Choroid plexus epithelial cell (primary cell): ENCODE data around the gene ANKRD30B.
"Not testable (repeated sequence)": the region's sequence is repeated elsewhere in the genome, so short reads cannot be mapped to it uniquely, and the experiment has no call there.

Experiments
- DNase-seq: peaks from one replicate; pipeline ENCODE4 v3.0.0-alpha.2; 2010; ENCODE audit warnings: low read depth
- H3K4me3 ChIP-seq: 2 replicates; pipeline ENCODE4 v1.5.1; 2011; ENCODE audit warnings: low read depth, mild to moderate bottlenecking, control low read depth, low read length, moderate library complexity
- TF ChIP-seq, protein P1 (sequence below): conservative IDR thresholded peaks from 2 replicates; pipeline ENCODE4 v1.5.1; 2011; ENCODE audit warnings: low read depth, mild to moderate bottlenecking, control low read depth, inconsistent platforms, low read length, moderate library complexity

Gene ANKRD30B

DNA sequence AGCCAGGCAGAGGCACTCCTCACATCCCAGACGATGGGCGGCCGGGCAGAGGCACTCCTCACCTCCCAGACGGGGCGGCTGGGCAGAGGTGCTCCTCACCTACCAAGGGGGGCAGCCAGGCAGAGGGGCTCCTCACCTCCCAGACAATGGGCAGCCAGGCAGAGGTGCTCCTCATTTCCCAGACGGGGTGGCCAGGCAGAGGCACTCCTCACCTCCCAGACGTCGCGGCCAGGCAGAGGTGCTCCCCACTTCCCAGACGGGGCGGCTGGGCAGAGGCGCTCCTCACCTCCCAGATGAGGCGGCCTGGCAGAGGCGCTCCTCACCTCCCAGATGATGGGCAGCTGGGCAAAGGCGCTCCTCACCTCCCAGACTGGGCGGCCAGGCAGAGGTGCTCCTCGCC lies 107.7 kb downstream of the ANKRD30B start:
- not testable (repeated sequence) for DNase-seq, H3K4me3 ChIP-seq

DNA sequence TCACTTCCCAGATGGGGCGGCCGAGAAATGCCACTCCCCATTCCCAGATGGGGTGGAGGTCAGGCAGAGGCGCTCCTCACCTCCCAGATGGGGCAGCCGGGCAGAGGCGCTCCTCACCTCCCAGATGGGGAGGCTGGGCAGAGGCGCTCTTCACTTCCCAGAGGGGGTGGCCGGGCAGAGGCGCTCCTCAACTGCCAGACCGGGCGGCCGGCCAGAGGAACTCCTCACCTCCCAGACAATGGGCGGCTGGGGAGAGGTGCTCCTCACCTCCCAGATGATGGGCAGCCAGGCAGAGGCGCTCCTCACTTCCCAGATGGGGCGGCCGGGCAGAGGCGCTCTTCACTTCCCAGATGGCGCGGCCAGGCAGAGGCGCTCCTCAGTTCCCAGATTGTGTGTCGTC lies 108.3 kb downstream of the ANKRD30B start:
- not testable (repeated sequence) for DNase-seq, H3K4me3 ChIP-seq

DNA sequence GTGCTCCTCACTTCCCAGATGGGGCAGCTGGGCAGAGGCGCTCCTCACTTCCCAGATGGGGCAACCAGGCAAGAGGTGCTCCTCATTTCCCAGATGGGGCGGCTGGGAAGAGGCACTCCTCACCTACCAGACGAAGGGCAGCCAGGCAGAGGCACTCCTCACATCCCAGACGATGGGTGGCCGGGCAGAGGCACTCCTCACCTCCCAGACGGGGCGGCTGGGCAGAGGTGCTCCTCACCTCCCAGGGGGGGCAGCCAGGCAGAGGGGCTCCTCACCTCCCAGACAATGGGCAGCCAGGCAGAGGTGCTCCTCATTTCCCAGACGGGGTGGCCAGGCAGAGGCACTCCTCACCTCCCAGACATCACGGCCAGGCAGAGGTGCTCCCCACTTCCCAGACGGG lies 110.5 kb downstream of the ANKRD30B start:
- not testable (repeated sequence) for DNase-seq

GRCh38 chr18:14859995-14860394 lies 112.0 kb downstream of the ANKRD30B start:
- DNase-seq, H3K4me3 ChIP-seq: not testable (repeated sequence)

More for the DNA sequence above, 110.5 kb downstream of the ANKRD30B start:
- not testable (repeated sequence) for H3K4me3 ChIP-seq

DNA sequence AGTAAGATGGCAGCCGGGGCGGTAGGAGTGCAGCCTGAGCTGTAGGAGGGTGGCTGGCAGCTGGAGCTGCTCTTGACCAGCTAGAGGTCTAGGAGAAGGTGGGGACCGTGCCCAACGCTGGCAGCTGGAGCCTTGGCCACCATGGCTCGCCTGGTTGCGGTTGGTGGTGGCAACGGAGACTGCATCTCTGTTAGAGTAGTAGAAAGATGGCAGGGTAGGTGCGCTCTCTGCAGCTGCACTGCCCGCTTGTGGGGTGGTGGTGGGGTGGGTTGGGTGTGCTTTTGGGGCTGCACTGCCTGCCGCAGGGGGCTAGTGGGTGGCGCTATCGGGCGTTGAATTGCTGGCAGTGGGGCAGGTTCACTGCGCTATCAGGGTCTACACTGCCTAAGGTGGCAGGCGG lies 118.5 kb downstream of the ANKRD30B start:
- DNase-seq, H3K4me3 ChIP-seq: not testable (repeated sequence)

GRCh38 chr18:14867988-14868387 lies 120.0 kb downstream of the ANKRD30B start:
- not testable (repeated sequence) for DNase-seq, H3K4me3 ChIP-seq

DNA sequence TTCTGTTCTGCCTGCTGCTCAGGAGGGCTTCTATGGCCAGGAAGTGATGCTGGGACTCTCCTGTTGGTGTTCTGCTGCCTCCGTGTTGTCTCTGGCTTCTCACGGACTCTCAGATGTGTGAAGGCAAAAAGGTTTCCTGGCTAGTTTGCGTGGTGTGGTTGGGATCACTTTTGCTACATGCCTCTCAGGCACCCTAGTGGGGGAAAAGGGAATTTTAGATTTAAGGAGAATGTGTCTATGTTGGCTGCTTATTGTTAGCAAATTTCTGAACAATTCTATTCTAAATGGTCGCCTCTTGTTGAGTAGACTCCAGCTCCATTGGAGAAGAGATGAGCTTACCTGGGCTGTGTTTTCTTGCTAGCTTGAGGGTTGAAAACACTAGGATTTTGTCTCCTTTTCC lies 120.9 kb downstream of the ANKRD30B start:
- H3K4me3 ChIP-seq: not testable (repeated sequence)
- peak; percentile 2 for DNase-seq

DNA sequence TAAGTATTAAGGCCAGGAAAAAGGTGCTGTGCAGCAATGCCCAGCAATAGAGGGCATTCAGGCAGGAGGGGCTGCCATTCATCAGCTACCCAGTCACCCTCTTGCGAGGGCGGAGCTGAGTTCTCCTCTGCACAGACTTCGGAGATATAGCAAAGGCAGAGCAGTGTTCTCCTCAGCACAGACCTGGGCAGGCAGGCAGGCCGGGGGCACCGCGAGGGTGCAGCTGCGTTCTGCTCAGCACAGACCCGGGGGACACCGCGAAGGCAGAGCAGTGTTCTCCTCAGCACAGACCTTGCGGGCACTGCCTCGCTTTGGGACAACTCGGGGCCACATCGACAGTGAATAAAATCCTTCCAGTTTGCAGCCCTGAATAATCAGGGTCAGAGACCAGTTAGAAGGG lies 130.9 kb downstream of the ANKRD30B start:
- not testable (repeated sequence) for H3K4me3 ChIP-seq, DNase-seq

- TF ChIP-seq, protein P1, sequence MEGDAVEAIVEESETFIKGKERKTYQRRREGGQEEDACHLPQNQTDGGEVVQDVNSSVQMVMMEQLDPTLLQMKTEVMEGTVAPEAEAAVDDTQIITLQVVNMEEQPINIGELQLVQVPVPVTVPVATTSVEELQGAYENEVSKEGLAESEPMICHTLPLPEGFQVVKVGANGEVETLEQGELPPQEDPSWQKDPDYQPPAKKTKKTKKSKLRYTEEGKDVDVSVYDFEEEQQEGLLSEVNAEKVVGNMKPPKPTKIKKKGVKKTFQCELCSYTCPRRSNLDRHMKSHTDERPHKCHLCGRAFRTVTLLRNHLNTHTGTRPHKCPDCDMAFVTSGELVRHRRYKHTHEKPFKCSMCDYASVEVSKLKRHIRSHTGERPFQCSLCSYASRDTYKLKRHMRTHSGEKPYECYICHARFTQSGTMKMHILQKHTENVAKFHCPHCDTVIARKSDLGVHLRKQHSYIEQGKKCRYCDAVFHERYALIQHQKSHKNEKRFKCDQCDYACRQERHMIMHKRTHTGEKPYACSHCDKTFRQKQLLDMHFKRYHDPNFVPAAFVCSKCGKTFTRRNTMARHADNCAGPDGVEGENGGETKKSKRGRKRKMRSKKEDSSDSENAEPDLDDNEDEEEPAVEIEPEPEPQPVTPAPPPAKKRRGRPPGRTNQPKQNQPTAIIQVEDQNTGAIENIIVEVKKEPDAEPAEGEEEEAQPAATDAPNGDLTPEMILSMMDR: no peak
- no peak overlapping the region for H3K4me3 ChIP-seq
- DNase-seq: no peak
These were observed 152.5 kb downstream of the ANKRD30B start for GRCh38 chr18:14900435-14900834.
